HepG2 (cell line): ENCODE data around the gene BPIFB6. TPM values are rescaled to one million over a fixed set of nuclear protein-coding genes. Genes with fewer than 3 reads are reported as not detected.

Source experiments
- ATAC-seq: fragments of 200-7000 bp; cut with Tn5 transposase; 3 replicates; pipeline ENCODE4 v1.9.1; 2020; ENCODE audit warnings: mild to moderate bottlenecking, moderate library complexity
- BruUV-seq: library from RNA; stranded (reverse); fragments of 400-500 nt; replicated peaks from 2 replicates; lab custom pipeline; 2021; lab: Mats Ljungman, UMichigan
- CTCF ChIA-PET: fragments of 300-600 bp; formaldehyde crosslinking; extraction: SDS; loops from one replicate; lab custom pipeline; 2021; ENCODE audit warnings: low total read pairs, inconsistent platforms, low intra/inter-chr PET ratio; lab: Yijun Ruan, JAX
- POLR2A ChIA-PET: fragments of 350-600 bp; sonication (Branson Sonifier 250); formaldehyde crosslinking; loops from one replicate; lab custom pipeline; 2020; ENCODE audit warnings: antibody characterized with exemption, inconsistent platforms; lab: Yijun Ruan, JAX
- DNase-seq: peaks from one replicate; pipeline ENCODE4 v3.0.0-alpha.2; 2015; ENCODE audit warnings: low spot score
- FAIRE-seq: peaks from 3 replicates; lab custom pipeline; 2011; peaks lifted over from hg19 to GRCh38; lab: Jason Lieb, UNC
- H2AFZ ChIP-seq: one replicate; pipeline ENCODE4 v1.6.1; 2011; ENCODE audit warnings: low read length, inconsistent platforms
- H3K27ac ChIP-seq: fragments of 300-600 bp; 3 replicates; pipeline ENCODE4 v1.8.0; 2011; ENCODE audit warnings: mixed run types, mild to moderate bottlenecking, mixed read lengths, low read length, inconsistent platforms; ENCODE audit not compliant: insufficient read depth; ENCODE audit errors: extremely low read length
- H3K27me3 ChIP-seq, 2 experiments: fragments of 200-600 bp in 1 of 2; 2 replicates in 1 of 2; 3 replicates in 1 of 2; pipeline versions ENCODE4 v1.6.0 to v1.8.0; 2011; ENCODE audit warnings: low read length in 2 of 2, mild to moderate bottlenecking in 2 of 2, moderate library complexity in 2 of 2, inconsistent platforms in 1 of 2; ENCODE audit not compliant: insufficient read depth in 2 of 2, control insufficient read depth in 1 of 2
- H3K36me3 ChIP-seq, 2 experiments: fragments of 200-600 bp in 1 of 2; replicated peaks in 1 of 2; 2 replicates in 1 of 2; 3 replicates in 1 of 2; pipeline versions ENCODE4 v1.5.1 to v1.8.0; 2011; ENCODE audit warnings: low read length in 2 of 2, inconsistent platforms in 1 of 2; ENCODE audit not compliant: insufficient read depth in 2 of 2, control insufficient read depth in 1 of 2
- H3K4me1 ChIP-seq: 2 replicates; pipeline ENCODE4 v1.5.1; 2012; ENCODE audit warnings: low read length, inconsistent platforms; ENCODE audit not compliant: insufficient read depth
- H3K4me2 ChIP-seq: 2 replicates; pipeline ENCODE4 v1.6.0; 2011; ENCODE audit warnings: low read depth, low read length, inconsistent platforms
- H3K4me3 ChIP-seq, 3 experiments: fragments of 200-600 bp in 1 of 3; sonication (generic), shearing (Covaris generic) in 1 of 3; replicated peaks in 1 of 3; 2 replicates each; pipeline ENCODE4 v1.5.1; 2011 to 2016; ENCODE audit warnings: low read length in 3 of 3, inconsistent platforms in 2 of 3, low read depth in 2 of 3, mild to moderate bottlenecking in 2 of 3, control low read depth in 1 of 3, mixed read lengths in 1 of 3; ENCODE audit not compliant: insufficient read depth in 1 of 3
- H3K79me2 ChIP-seq: one replicate; pipeline ENCODE4 v1.6.1; 2011; ENCODE audit warnings: low read length, inconsistent platforms; ENCODE audit not compliant: insufficient read depth
- H3K9ac ChIP-seq: 2 replicates; pipeline ENCODE4 v1.6.0; 2011; ENCODE audit warnings: mild to moderate bottlenecking, low read depth, low read length, inconsistent platforms; ENCODE audit not compliant: insufficient read depth
- H3K9me3 ChIP-seq: 2 replicates; pipeline ENCODE4 v1.5.1; 2012; ENCODE audit warnings: mild to moderate bottlenecking, low read length
- H4K20me1 ChIP-seq: 2 replicates; pipeline ENCODE4 v1.6.0; 2011; ENCODE audit warnings: inconsistent platforms, mild to moderate bottlenecking, low read length, moderate library complexity; ENCODE audit not compliant: insufficient read depth
- HNF1A ChIP-seq, 2 experiments: sonication (generic) in 1 of 2; formaldehyde crosslinking in 1 of 2; IDR thresholded peaks; 2 replicates each; pipeline versions ENCODE4 v1.4.0 to v1.6.1; 2016 to 2020; ENCODE audit warnings: borderline replicate concordance in 1 of 2, low read depth in 1 of 2, mild to moderate bottlenecking in 1 of 2, missing genetic modification reagents in 1 of 2
- ZNF143 ChIP-seq: sonication (generic); formaldehyde crosslinking; IDR thresholded peaks from 2 replicates; pipeline ENCODE4 v1.4.0; 2020; ENCODE audit warnings: missing genetic modification reagents
- WGBS: methylation state at CpG from one replicate; pipeline ENCODE4 v1.1.6; 2017; ENCODE audit warnings: low lambda C conversion rate; 5-methylcytosine and 5-hydroxymethylcytosine counted together
- in situ Hi-C: cut with HindIII; loops from 2 replicates; pipeline ENCODE4 v1.10.0; 2017; ENCODE audit warnings: low pct_unique_long_range_greater_than_20kb; ENCODE audit not compliant: extremely low pct_ligation_motif_present
- intact Hi-C: fragments of 100-400 bp; cut with micrococcal nuclease; formaldehyde crosslinking; loops from one replicate; pipeline ENCODE4 v1.10.0; 2022; ENCODE audit not compliant: unreplicated experiment
- polyA plus RNA-seq, 8 experiments: library from polyadenylated mRNA; depleted of rRNA in 3 of 8; stranded (reverse) in 7 of 8; unstranded in 1 of 8; fragments of >200 nt; fragmentation: Illumina TruSeq in 4 of 8; extraction: Trizol in 4 of 8; gene quantifications; 2 replicates each; pipeline versions ENCODE4 v1.2.1 to v1.2.3, GENCODE V29; 2011 to 2016; ENCODE audit warnings: low read depth in 4 of 8, missing spikeins in 1 of 8, mixed read lengths in 1 of 8; ENCODE audit not compliant: insufficient read depth in 1 of 8
- total RNA-seq, 5 experiments: library from RNA; depleted of rRNA; stranded (reverse); fragments of >200 nt; fragmentation: Illumina TruSeq; extraction: Trizol; gene quantifications; 2 replicates each; pipeline ENCODE4 v1.2.3, GENCODE V29; 2016; ENCODE audit warnings: low read depth in 1 of 5

The BPIFB6 gene
- total and polyA plus RNA-seq, 2 of the 13 experiments (the other 11 are each of a cell fraction or from before 2014, with no cell fraction given): 0.13 to 1.7 TPM

DNA sequence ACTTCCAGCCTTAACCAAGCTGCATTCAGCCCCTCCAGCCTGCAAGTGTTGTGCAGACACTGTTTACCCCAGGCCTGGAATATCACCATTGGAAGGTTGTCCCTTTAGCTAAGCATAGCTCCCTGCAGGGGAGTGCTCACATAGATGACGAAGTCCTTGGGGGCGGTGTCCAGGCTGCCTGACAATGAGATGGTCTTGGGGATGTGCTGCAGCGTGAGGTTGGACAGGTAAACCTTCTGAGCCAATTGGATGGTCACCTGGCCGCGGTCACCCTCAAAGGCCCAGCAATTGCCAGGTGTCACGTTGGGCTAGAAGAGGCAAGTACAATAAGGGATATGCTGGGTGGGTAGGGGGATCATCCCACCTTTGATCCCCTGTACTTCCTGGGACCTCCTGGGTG, 45.9 kb upstream of the BPIFB6 start:
- H3K9me3 ChIP-seq: no peaks in the 10 kb centered on the region
- peaks cover 0 to 48% of the 10 kb centered on the region in 2 experiments; a peak in 2 of 5 replicates for H3K27me3 ChIP-seq
- no peak for FAIRE-seq
- WGBS: 33% methylated on average over 6 of the region's 6 CpGs
- H3K27ac ChIP-seq: no peak overlapping the region
- no TSS peak for BruUV-seq
- ChIA-PET POLR2A (no interaction called here), CTCF (no interaction called here)
- H4K20me1 ChIP-seq: no peaks in the 10 kb centered on the region
- no peak overlapping the region for H3K4me3 ChIP-seq
- in situ Hi-C loops: no loop called here
- H3K79me2 ChIP-seq: no peaks in the 10 kb centered on the region
- H3K4me1 ChIP-seq: peaks cover 14% of the 10 kb centered on the region
- H3K9ac ChIP-seq: no peak overlapping the region
- no peaks in the 10 kb centered on the region for H3K36me3 ChIP-seq
- intact Hi-C loops: no loop called here
- H3K4me2 ChIP-seq: no peak overlapping the region
- DNase-seq: no peak
- H2AFZ ChIP-seq: no peak overlapping the region
- TF ChIP-seq HNF1A (IDR thresholded peaks at IDR 0.05; ENCODE audit: low read depth) (no peak), HNF1A (CRISPR knock-in tag; IDR thresholded peaks at IDR 0.05; ENCODE audit: borderline replicate concordance) (0 out of 2 replicates have a peak, but pooled peaks have one; percentile 15), ZNF143 (no peak)
- ATAC-seq: peak; percentile 12; the same call in 1 of the 3 replicates
